ENCODE data around the gene FXYD2. TPM values are rescaled to one million over a fixed set of nuclear protein-coding genes. Genes with fewer than 3 reads are reported as not detected.

FXYD2 gene
- total RNA-seq, 3 donors from 2014 or later, result 0.63 to 0.66 (median 0.63) TPM

DNA sequence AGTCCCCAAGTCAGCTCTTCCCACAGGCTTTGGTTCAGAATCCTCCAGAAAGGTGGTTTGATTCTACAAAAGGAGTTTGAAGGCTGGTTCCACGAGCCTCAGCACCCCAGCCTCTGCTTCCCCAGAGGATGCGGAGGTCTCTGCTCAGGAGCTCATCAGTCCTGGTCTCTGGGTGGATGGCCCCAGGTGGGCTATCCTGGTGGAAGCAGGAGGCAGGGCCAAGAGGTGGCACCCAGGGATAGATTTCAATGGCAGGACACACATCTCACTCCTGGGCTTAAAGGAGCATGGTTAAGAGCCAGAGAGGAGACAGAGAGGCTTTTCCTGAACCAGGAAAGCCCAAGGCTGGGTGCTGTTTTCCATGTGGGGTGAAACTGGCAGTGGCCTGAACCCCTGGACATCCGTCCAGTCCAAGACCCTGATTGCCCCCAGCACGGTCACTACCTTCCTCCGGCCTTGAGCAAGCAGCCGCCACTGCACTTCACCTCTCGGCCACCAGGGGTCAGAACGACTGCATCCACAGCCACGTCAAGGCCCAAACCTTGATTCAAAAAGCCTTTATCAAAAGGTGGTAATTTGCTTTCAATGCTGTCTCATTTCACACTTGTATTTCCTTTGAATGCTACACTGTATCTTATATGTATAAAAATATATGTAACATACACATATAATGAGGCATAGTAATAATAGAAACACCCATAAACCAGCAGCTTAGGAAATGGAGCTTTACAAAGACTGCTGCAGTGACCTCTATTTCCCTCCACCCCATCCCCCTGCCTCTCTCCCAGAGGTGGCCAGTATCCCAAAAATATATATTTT is 19.3 kb upstream of the FXYD2 start:
- no peaks in the 10 kb centered on the region for H3K27me3 Mint-ChIP-seq (ENCODE audit: low read depth)
- peaks cover 1% of the 10 kb centered on the region for H3K4me1 Mint-ChIP-seq (ENCODE audit: low read depth)
- no peak overlapping the region for H3K4me3 Mint-ChIP-seq
- no peaks in the 10 kb centered on the region for H3K36me3 Mint-ChIP-seq (ENCODE audit: insufficient read depth)
- peak; percentile 65 to 84 for ATAC-seq
- peak; percentile 84 for DNase-seq
- H3K9me3 Mint-ChIP-seq, result no peaks in the 10 kb centered on the region

- peaks cover 4% of the 10 kb centered on the region for H3K4me1 Mint-ChIP-seq (ENCODE audit: low read depth)
- DNase-seq (no peak), ATAC-seq (no peak)
- no peak overlapping the region for H3K4me3 Mint-ChIP-seq
- no peaks in the 10 kb centered on the region for H3K9me3 Mint-ChIP-seq
- no peaks in the 10 kb centered on the region for H3K27me3 Mint-ChIP-seq (ENCODE audit: low read depth)
- H3K36me3 Mint-ChIP-seq (ENCODE audit: insufficient read depth), result no peaks in the 10 kb centered on the region
Measured at GRCh38 chr11:117842131-117842941, 17.8 kb upstream of the FXYD2 start.

DNA sequence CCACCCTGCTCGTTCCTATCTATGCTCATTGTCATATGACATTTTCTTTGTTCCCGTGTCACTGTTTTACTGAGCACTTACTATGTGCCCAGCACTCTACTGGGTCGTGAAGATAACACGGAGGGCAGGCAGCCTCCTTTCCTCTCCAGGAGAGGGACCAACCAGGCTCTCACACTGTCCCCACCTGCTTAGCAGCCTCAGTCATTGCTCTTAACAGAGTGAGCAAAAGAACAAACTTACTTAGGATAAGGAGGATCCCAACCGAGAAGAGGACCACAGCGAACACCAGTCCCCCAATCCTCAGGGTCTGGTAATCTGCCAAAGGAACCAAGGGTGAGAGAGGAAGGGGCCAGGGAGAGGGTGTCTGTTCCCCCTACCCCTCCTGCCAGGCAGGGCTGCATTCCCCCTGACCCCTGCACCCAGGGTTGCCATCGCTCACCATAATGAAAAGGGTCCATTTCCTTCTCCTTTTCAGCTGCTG is 17.0 kb upstream of the FXYD2 start:
- DNase-seq (no peak), ATAC-seq (no peak)
- peaks cover 2% of the 10 kb centered on the region for H3K27me3 Mint-ChIP-seq (ENCODE audit: low read depth)
- H3K9me3 Mint-ChIP-seq, result no peaks in the 10 kb centered on the region
- peaks cover 4% of the 10 kb centered on the region for H3K4me1 Mint-ChIP-seq (ENCODE audit: low read depth)
- no peaks in the 10 kb centered on the region for H3K36me3 Mint-ChIP-seq (ENCODE audit: insufficient read depth)
- no peak overlapping the region for H3K4me3 Mint-ChIP-seq

- ATAC-seq (no peak), DNase-seq (no peak)
- Mint-ChIP-seq H3K27me3 (ENCODE audit: low read depth) (peaks cover 2% of the 10 kb centered on the region), H3K9me3 (no peaks in the 10 kb centered on the region), H3K36me3 (ENCODE audit: insufficient read depth) (no peaks in the 10 kb centered on the region), H3K4me1 (ENCODE audit: low read depth) (peaks cover 4% of the 10 kb centered on the region), H3K4me3 (no peak overlapping the region)
Measured at GRCh38 chr11:117840881-117841550, 16.5 kb upstream of the FXYD2 start.

GRCh38 chr11:117839936-117840813 is 15.6 kb upstream of the FXYD2 start:
- ATAC-seq (no peak), DNase-seq (no peak)

GRCh38 chr11:117839380-117839881 is 14.9 kb upstream of the FXYD2 start:
- no peaks in the 10 kb centered on the region for H3K9me3 Mint-ChIP-seq
- peaks cover 2% of the 10 kb centered on the region for H3K27me3 Mint-ChIP-seq (ENCODE audit: low read depth)
- H3K36me3 Mint-ChIP-seq (ENCODE audit: insufficient read depth), result no peaks in the 10 kb centered on the region
- ATAC-seq (no peak), DNase-seq (no peak)
- H3K4me3 Mint-ChIP-seq, result no peak overlapping the region
- peaks cover 3% of the 10 kb centered on the region for H3K4me1 Mint-ChIP-seq (ENCODE audit: low read depth)

More at GRCh38 chr11:117839936-117840813, 15.6 kb upstream of the FXYD2 start:
- Mint-ChIP-seq H3K9me3 (no peaks in the 10 kb centered on the region), H3K27me3 (ENCODE audit: low read depth) (peaks cover 2% of the 10 kb centered on the region), H3K36me3 (ENCODE audit: insufficient read depth) (no peaks in the 10 kb centered on the region), H3K4me1 (ENCODE audit: low read depth) (peaks cover 4% of the 10 kb centered on the region), H3K4me3 (no peak overlapping the region)

- peaks cover 2% of the 10 kb centered on the region for H3K4me1 Mint-ChIP-seq (ENCODE audit: low read depth)
- H3K4me3 Mint-ChIP-seq, result no peak overlapping the region
- H3K36me3 Mint-ChIP-seq (ENCODE audit: insufficient read depth), result no peaks in the 10 kb centered on the region
- H3K9me3 Mint-ChIP-seq, result no peaks in the 10 kb centered on the region
- no peak for ATAC-seq
- DNase-seq, result no peak
- H3K27me3 Mint-ChIP-seq (ENCODE audit: low read depth), result peaks cover 2% of the 10 kb centered on the region
Measured at GRCh38 chr11:117838901-117839300, 14.4 kb upstream of the FXYD2 start.

- Mint-ChIP-seq H3K4me3 (no peak overlapping the region), H3K9me3 (no peaks in the 10 kb centered on the region), H3K36me3 (ENCODE audit: insufficient read depth) (no peaks in the 10 kb centered on the region), H3K27me3 (ENCODE audit: low read depth) (peaks cover 2% of the 10 kb centered on the region), H3K4me1 (ENCODE audit: low read depth) (peaks cover 2% of the 10 kb centered on the region)
- ATAC-seq (no peak), DNase-seq (no peak)
Measured at GRCh38 chr11:117837791-117838190, 13.2 kb upstream of the FXYD2 start.

- peaks cover 2% of the 10 kb centered on the region for H3K27me3 Mint-ChIP-seq (ENCODE audit: low read depth)
- no peak for DNase-seq
- H3K4me3 Mint-ChIP-seq, result no peak overlapping the region
Measured at GRCh38 chr11:117837070-117837776, 12.7 kb upstream of the FXYD2 start.

GRCh38 chr11:117836077-117836960 is 11.8 kb upstream of the FXYD2 start:
- DNase-seq (no peak), ATAC-seq (no peak)
- peaks cover 5% of the 10 kb centered on the region for H3K4me1 Mint-ChIP-seq (ENCODE audit: low read depth)
- H3K4me3 Mint-ChIP-seq, result no peak overlapping the region
- H3K9me3 Mint-ChIP-seq, result no peaks in the 10 kb centered on the region
- peaks cover 2% of the 10 kb centered on the region for H3K27me3 Mint-ChIP-seq (ENCODE audit: low read depth)
- no peaks in the 10 kb centered on the region for H3K36me3 Mint-ChIP-seq (ENCODE audit: insufficient read depth)

More at GRCh38 chr11:117837070-117837776, 12.7 kb upstream of the FXYD2 start:
- Mint-ChIP-seq H3K36me3 (ENCODE audit: insufficient read depth) (no peaks in the 10 kb centered on the region), H3K9me3 (no peaks in the 10 kb centered on the region), H3K4me1 (ENCODE audit: low read depth) (peaks cover 2% of the 10 kb centered on the region)
- no peak for ATAC-seq

DNA sequence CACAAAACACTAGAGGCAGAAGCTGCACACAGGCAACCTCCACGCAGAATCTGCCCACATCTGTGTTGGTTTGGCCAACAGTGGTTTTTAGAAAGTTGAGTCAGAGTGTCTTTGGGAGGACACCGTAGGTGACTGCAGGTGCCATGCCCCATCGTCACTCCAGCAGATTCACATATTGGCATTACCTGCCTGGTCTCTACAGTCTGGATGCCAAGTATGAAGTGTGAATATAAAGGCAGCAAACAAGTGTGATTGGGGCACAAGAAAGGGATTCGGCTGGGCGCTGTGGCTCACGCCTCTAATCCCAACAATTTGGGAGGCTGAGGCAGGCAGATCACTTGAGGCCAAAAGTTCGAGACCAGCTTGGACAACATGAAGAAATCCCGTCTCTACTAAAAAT is 11.0 kb upstream of the FXYD2 start:
- DNase-seq (no peak), ATAC-seq (no peak)
- peaks cover 2% of the 10 kb centered on the region for H3K27me3 Mint-ChIP-seq (ENCODE audit: low read depth)
- H3K36me3 Mint-ChIP-seq (ENCODE audit: insufficient read depth), result no peaks in the 10 kb centered on the region
- H3K9me3 Mint-ChIP-seq, result no peaks in the 10 kb centered on the region
- H3K4me1 Mint-ChIP-seq (ENCODE audit: low read depth), result peaks cover 11% of the 10 kb centered on the region
- no peak overlapping the region for H3K4me3 Mint-ChIP-seq

- Mint-ChIP-seq H3K36me3 (ENCODE audit: insufficient read depth) (no peaks in the 10 kb centered on the region), H3K9me3 (no peaks in the 10 kb centered on the region), H3K27me3 (ENCODE audit: low read depth) (peaks cover 2% of the 10 kb centered on the region), H3K4me1 (ENCODE audit: low read depth) (peaks cover 17% of the 10 kb centered on the region), H3K4me3 (no peak overlapping the region)
- ATAC-seq (no peak), DNase-seq (no peak)
Measured at GRCh38 chr11:117834838-117835443, 10.4 kb upstream of the FXYD2 start.
